GM13977 (cell line): ENCODE results near the gene ZHX3.

Source experiments
- DNase-seq: peaks from one replicate; pipeline ENCODE4 v3.0.0; 2012; ENCODE audit warnings: low spot score
- in situ Hi-C: fragments of 300-500 bp; cut with MboI; formaldehyde crosslinking; loops from one replicate; pipeline ENCODE4 v1.12.0; 2022; ENCODE audit warnings: low sequenced_read_pairs, low pct_unique_long_range_greater_than_20kb, mixed read lengths, inconsistent platforms; ENCODE audit not compliant: unreplicated experiment
- TF ChIP-seq, protein P1 (sequence below): IDR thresholded peaks from 2 replicates; pipeline ENCODE4 v1.5.1; 2012; ENCODE audit warnings: mild to moderate bottlenecking, control low read depth; ENCODE audit not compliant: insufficient read depth; ENCODE audit errors: extremely low read depth, missing control alignments

Gene ZHX3

DNA sequence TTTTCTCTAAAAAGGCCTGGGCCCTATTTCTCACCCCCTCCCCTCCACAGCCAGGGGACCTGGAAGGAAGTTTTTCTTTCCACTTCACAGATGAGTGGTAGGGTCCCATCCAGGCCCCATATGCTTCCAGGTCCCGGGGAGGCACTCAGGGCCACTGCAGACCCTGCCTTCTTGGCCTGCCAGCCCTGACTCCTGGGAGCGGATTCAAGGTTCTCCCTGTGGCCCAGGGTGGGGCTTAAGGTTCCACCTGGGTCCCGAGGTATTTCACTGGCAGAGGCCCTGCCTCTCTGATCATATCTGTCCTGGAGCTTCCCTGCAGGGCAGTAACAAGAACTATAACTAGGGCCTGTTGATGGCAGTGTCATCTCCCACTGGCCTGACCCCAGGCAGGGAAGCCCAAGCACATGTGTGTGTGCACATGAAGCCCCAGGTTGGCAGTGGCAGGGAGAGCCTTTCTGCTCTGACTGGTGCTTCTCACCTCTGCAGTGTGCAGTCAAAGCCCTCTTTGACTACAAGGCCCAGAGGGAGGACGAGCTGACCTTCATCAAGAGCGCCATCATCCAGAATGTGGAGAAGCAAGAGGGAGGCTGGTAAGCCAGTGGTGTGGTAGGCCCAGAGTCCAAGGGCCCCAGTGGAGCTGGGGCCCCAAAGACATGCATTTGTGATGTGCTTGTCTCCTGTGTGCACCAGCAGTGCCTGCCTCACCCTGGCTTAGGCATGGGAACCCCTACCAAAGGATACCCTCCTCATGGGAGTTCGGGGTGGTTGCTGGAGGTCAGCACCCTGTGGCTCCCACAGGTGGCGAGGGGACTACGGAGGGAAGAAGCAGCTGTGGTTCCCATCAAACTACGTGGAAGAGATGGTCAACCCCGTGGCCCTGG, 149.0 kb downstream of the ZHX3 start:
- TF ChIP-seq, protein P1, sequence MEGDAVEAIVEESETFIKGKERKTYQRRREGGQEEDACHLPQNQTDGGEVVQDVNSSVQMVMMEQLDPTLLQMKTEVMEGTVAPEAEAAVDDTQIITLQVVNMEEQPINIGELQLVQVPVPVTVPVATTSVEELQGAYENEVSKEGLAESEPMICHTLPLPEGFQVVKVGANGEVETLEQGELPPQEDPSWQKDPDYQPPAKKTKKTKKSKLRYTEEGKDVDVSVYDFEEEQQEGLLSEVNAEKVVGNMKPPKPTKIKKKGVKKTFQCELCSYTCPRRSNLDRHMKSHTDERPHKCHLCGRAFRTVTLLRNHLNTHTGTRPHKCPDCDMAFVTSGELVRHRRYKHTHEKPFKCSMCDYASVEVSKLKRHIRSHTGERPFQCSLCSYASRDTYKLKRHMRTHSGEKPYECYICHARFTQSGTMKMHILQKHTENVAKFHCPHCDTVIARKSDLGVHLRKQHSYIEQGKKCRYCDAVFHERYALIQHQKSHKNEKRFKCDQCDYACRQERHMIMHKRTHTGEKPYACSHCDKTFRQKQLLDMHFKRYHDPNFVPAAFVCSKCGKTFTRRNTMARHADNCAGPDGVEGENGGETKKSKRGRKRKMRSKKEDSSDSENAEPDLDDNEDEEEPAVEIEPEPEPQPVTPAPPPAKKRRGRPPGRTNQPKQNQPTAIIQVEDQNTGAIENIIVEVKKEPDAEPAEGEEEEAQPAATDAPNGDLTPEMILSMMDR: no peak
- no peak for DNase-seq
- in situ Hi-C loops: no loop called here

DNA sequence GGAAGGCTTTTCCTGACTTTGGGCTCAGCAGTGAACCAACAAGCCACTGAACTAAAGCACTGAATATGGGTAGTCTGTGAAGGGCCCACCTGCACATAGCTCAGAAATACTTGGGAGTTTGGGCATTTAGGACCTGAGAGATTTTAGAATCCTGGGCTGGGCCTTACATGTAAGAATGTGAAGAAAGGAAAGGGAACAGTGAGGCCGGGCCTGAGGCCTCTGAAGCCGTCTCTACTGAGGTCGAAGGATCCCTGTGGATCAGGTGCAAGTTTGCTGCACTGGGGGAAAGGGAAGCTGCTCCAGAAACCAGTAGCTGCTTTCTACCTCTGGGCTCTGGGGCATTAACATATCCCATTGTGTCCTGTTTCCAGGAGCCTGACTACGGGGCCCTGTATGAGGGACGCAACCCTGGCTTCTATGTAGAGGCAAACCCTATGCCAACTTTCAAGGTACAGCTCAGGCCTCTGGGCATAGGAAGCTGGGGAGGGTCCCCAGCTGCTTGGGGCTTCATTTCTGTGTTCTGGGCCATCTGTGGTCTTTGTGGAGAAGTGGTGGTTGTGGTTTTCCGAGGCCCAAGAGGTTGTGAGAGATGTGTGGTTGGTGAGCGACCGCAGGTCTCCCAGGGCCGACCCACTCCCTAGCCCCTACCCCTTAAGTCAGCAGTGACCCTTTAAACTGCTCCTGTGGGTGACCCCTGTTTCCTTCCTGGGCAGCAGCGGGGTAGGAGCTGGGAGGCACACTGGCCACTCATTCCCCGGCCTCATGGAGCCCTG, 149.9 kb downstream of the ZHX3 start:
- in situ Hi-C loops: no loop called here
- DNase-seq: no peak
- TF ChIP-seq, protein P1: no peak

DNA sequence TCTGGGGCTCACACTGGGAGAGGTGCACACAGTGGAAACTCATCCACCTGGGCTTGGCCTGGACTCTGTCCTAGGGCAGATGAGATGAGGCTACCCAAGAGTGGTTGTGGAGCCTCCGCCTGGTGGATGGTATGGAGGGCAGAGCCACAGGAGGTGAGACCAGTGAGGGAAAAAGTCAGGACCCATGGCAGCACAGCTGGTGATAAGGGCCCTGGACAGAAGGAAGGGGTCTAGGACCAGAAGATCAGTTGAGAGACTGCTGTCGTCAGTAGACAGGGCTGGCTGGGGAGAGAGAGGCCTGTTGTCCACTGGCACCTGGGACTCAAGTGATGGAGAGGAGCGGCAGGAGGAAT, 150.4 kb downstream of the ZHX3 start:
- TF ChIP-seq, protein P1: no peak
- DNase-seq: no peak
- in situ Hi-C loops: no loop called here

DNA sequence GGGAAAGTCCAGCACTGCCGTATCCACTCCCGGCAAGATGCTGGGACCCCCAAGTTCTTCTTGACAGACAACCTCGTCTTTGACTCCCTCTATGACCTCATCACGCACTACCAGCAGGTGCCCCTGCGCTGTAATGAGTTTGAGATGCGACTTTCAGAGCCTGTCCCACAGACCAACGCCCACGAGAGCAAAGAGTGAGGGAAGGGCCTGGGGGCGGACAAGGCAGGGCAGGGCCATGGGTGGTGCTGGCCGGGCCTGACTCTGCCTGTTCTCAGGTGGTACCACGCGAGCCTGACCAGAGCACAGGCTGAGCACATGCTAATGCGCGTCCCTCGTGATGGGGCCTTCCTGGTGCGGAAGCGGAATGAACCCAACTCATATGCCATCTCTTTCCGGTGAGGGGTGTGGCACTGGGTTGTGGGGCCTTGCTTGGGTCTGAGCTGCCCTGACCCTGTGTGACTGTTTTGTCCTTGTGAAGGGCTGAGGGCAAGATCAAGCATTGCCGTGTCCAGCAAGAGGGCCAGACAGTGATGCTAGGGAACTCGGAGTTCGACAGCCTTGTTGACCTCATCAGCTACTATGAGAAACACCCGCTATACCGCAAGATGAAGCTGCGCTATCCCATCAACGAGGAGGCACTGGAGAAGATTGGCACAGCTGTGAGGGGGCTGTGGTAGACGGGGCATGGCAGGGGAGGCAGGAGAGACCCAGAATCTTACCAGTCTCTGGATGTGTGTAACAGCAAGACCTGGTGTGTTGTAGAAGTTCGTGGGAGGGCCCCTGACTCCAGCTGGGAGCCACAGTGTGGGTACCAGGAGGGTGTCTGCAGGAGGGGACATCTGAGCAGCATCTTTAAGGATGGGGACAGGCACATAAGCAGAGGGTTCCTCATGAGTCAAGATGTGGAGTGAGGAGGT, 151.1 kb downstream of the ZHX3 start:
- in situ Hi-C loops: no loop called here
- no peak for DNase-seq
- TF ChIP-seq, protein P1: no peak

DNA sequence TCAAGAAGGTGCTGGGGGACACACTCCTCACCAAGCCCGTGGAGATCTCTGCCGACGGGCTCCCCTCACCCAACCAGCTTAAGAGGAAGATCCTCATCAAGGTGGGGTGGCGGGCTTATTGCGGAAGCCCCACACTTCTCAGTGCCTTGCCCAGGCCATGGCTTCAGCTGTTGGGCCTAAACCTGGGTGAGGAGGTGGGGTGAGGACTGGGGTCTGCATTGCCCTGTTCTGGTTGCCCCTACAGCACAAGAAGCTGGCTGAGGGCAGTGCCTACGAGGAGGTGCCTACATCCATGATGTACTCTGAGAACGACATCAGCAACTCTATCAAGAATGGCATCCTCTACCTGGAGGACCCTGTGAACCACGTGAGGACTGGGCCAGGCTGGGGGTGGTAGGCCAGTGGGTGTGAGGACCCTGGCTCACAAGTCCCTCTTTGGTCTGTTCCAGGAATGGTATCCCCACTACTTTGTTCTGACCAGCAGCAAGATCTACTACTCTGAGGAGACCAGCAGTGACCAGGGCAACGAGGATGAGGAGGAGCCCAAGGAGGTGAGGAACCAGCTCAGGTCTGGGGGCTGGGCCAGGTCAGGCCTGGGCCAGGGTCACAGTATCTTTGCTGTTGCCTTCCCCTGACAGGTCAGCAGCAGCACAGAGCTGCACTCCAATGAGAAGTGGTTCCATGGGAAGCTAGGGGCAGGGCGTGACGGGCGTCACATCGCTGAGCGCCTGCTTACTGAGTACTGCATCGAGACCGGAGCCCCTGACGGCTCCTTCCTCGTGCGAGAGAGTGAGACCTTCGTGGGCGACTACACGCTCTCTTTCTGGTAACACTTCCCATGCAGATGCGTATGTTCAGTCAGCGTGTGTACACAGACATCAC, 152.3 kb downstream of the ZHX3 start:
- in situ Hi-C loops: no loop called here
- TF ChIP-seq, protein P1: no peak
- no peak for DNase-seq
